ENCODE results near the gene MACROD1.

- TF ChIP-seq EZH2phosphoT487 (conservative IDR thresholded peaks at IDR 0.05; ENCODE audit: low read length), result no peak
- no peak for TF ChIP-seq CTCF (IDR thresholded peaks at IDR 0.05; ENCODE audit: insufficient read depth, low read length, poor library complexity, severe bottlenecking)
Observed at GRCh38 chr11:64044730-64045393, 121.1 kb downstream of the MACROD1 start.
